Measurements from ENCODE around the gene GBX2.

DNA sequence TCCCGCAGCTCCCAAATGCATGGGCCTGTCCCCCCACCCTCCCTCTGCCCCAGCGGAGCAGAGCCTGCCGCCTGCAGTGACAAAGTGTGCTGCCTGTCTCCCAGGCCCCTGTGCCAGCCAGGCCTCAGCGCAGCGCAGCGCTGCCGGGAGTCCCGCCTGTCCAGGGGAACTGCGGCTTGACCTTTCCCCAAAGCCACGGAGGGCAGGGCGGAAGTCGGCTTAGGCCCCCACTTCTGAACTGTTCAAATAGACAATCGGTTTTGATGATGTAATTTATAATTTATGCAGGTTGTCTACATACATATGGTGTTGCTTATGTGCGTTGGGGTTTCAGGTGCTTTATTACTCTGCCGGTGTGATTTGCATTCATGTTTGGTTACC lies 7.1 kb downstream of the GBX2 start:
- TF ChIP-seq, protein P1, sequence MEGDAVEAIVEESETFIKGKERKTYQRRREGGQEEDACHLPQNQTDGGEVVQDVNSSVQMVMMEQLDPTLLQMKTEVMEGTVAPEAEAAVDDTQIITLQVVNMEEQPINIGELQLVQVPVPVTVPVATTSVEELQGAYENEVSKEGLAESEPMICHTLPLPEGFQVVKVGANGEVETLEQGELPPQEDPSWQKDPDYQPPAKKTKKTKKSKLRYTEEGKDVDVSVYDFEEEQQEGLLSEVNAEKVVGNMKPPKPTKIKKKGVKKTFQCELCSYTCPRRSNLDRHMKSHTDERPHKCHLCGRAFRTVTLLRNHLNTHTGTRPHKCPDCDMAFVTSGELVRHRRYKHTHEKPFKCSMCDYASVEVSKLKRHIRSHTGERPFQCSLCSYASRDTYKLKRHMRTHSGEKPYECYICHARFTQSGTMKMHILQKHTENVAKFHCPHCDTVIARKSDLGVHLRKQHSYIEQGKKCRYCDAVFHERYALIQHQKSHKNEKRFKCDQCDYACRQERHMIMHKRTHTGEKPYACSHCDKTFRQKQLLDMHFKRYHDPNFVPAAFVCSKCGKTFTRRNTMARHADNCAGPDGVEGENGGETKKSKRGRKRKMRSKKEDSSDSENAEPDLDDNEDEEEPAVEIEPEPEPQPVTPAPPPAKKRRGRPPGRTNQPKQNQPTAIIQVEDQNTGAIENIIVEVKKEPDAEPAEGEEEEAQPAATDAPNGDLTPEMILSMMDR (IDR thresholded peaks at IDR 0.05): no peak
- no peak for TF ChIP-seq EZH2 (IDR thresholded peaks at IDR 0.05; ENCODE audit: borderline replicate concordance, insufficient read depth, low read depth, low read length, poor library complexity, severe bottlenecking)

Measured in B cell (primary cell).